A549 (cell line): ENCODE results near the gene ROBO1. TPM values are rescaled to one million over a fixed set of nuclear protein-coding genes. Genes with fewer than 3 reads are reported as not detected.

Experiments
- ATAC-seq, 2 experiments: fragments of 200-7000 bp in 1 of 2; fragments of >200 bp in 1 of 2; cut with Nextera tagmentation in 1 of 2; cut with Tn5 transposase in 1 of 2; 3 replicates each; pipeline versions ENCODE4 v1.8.0 to v1.9.1; 2018 to 2020; ENCODE audit warnings: mild to moderate bottlenecking in 1 of 2, moderate library complexity in 1 of 2
- CTCF ChIA-PET: fragments of 300-600 bp; sonication (Branson Sonifier 250); formaldehyde crosslinking; extraction: SDS; loops from one replicate; lab custom pipeline; 2021; ENCODE audit warnings: antibody characterized with exemption, inconsistent platforms; lab: Yijun Ruan, JAX
- POLR2A ChIA-PET: fragments of 350-600 bp; formaldehyde crosslinking; extraction: SDS; loops from one replicate; lab custom pipeline; 2021; ENCODE audit warnings: antibody characterized with exemption, inconsistent platforms; lab: Yijun Ruan, JAX
- DNase-seq, 2 experiments: peaks; one replicate each; pipeline versions ENCODE4 v3.0.0 to v3.0.0-alpha.2; 2011 to 2016; ENCODE audit warnings: low read depth in 1 of 2, low spot score in 1 of 2
- FAIRE-seq: peaks from 2 replicates; lab custom pipeline; 2011; peaks lifted over from hg19 to GRCh38; lab: Jason Lieb, UNC
- H3K27ac ChIP-seq, 2 experiments: fragments of >200 bp; sonication (Bioruptor Twin); formaldehyde crosslinking; 3 replicates each; pipeline ENCODE4 v1.5.1; 2016 to 2017
- H3K4me1 ChIP-seq: fragments of >200 bp; sonication (Bioruptor Twin); formaldehyde crosslinking; 3 replicates; pipeline ENCODE4 v1.6.1; 2016
- H3K4me2 ChIP-seq: fragments of >200 bp; sonication (Bioruptor Twin); formaldehyde crosslinking; 3 replicates; pipeline ENCODE4 v1.6.1; 2016
- H3K4me3 ChIP-seq: fragments of >200 bp; sonication (Bioruptor Twin); formaldehyde crosslinking; 3 replicates; pipeline ENCODE4 v1.5.1; 2016
- H3K9me3 ChIP-seq: fragments of >200 bp; sonication (Bioruptor Twin); formaldehyde crosslinking; 3 replicates; pipeline ENCODE4 v1.6.1; 2016
- CHD4 ChIP-seq: fragments of 200-600 bp; sonication (generic); IDR thresholded peaks from 2 replicates; pipeline ENCODE4 v1.6.1; 2016; ENCODE audit warnings: antibody characterized with exemption, mild to moderate bottlenecking, borderline replicate concordance
- CTCF ChIP-seq: fragments of >200 bp; sonication (Bioruptor Twin); formaldehyde crosslinking; IDR thresholded peaks from 3 replicates; pipeline ENCODE4 v1.5.1; 2016
- GATA3 ChIP-seq: IDR thresholded peaks from 2 replicates; pipeline ENCODE4 v1.6.1; 2012; ENCODE audit warnings: borderline replicate concordance
- HDAC2 ChIP-seq: fragments of 200-600 bp; sonication (generic); IDR thresholded peaks from 2 replicates; pipeline ENCODE4 v1.6.1; 2016
- HMGXB4 ChIP-seq: fragments of 250-450 bp; sonication (Bioruptor Pico); IDR thresholded peaks from 2 replicates; pipeline ENCODE4 v1.5.0; 2021; ENCODE audit warnings: mild to moderate bottlenecking, moderate library complexity, borderline replicate concordance
- HOXB13 ChIP-seq: fragments of 250-450 bp; sonication (Bioruptor Pico); IDR thresholded peaks from 2 replicates; pipeline ENCODE4 v1.5.0; 2020; ENCODE audit warnings: low read depth, mild to moderate bottlenecking, moderate library complexity
- MAFK ChIP-seq: fragments of 450-650 bp; IDR thresholded peaks from 2 replicates; pipeline ENCODE4 v1.6.1; 2014; ENCODE audit not compliant: partially characterized antibody
- MAX ChIP-seq: IDR thresholded peaks from 2 replicates; pipeline ENCODE4 v1.6.1; 2012
- NFE2L2 ChIP-seq: fragments of 150-350 bp; conservative IDR thresholded peaks from 2 replicates; pipeline ENCODE4 v1.6.1; 2014; ENCODE audit warnings: low read length
- NPAS2 ChIP-seq: fragments of 250-450 bp; sonication (Bioruptor Pico); IDR thresholded peaks from 2 replicates; pipeline ENCODE4 v1.8.0; 2022; ENCODE audit warnings: mild to moderate bottlenecking, moderate library complexity, borderline replicate concordance
- RAD21 ChIP-seq, 2 experiments: fragments of >200 bp in 1 of 2; sonication (Bioruptor Twin) in 1 of 2; formaldehyde crosslinking in 1 of 2; IDR thresholded peaks in 1 of 2; conservative IDR thresholded peaks in 1 of 2; 2 replicates in 1 of 2; 3 replicates in 1 of 2; pipeline ENCODE4 v1.6.1; 2012 to 2018; ENCODE audit warnings: inconsistent platforms in 1 of 2
- RCOR1 ChIP-seq: fragments of 150-350 bp; IDR thresholded peaks from 2 replicates; pipeline ENCODE4 v1.6.1; 2014; ENCODE audit warnings: antibody characterized with exemption, low read length, low read depth
- REST ChIP-seq: fragments of 200-600 bp; sonication (generic); IDR thresholded peaks from 2 replicates; pipeline ENCODE4 v1.6.1; 2016; ENCODE audit warnings: antibody characterized with exemption, mild to moderate bottlenecking, moderate library complexity
- RNF2 ChIP-seq: fragments of 200-600 bp; sonication (generic); IDR thresholded peaks from 2 replicates; pipeline ENCODE4 v1.6.1; 2016; ENCODE audit warnings: low read depth, mild to moderate bottlenecking, antibody characterized with exemption, moderate library complexity, borderline replicate concordance
- TFCP2L1 ChIP-seq: fragments of 250-450 bp; sonication (Bioruptor Pico); IDR thresholded peaks from 2 replicates; pipeline ENCODE4 v1.5.0; 2021; ENCODE audit warnings: mild to moderate bottlenecking
- USF2 ChIP-seq: fragments of 450-650 bp; IDR thresholded peaks from 2 replicates; pipeline ENCODE4 v1.6.1; 2014; ENCODE audit warnings: antibody characterized with exemption
- ZC3H11A ChIP-seq: fragments of 450-650 bp; IDR thresholded peaks from 2 replicates; pipeline ENCODE4 v1.6.1; 2014; ENCODE audit warnings: antibody characterized with exemption, mild to moderate bottlenecking
- WGBS: methylation state at CpG from one replicate; pipeline ENCODE4 v1.1.6; 2017; ENCODE audit errors: missing lambda C conversion rate; 5-methylcytosine and 5-hydroxymethylcytosine counted together
- polyA plus RNA-seq, 4 experiments: library from polyadenylated mRNA; depleted of rRNA in 3 of 4; stranded (reverse); fragments of >200 nt; fragmentation: RNase III in 1 of 4; extraction: RNeasy Plus Mini Kit Qiagen cat#74134 plus additional on column Dnase treatment in 1 of 4; gene quantifications; 2 replicates in 3 of 4; 3 replicates in 1 of 4; pipeline ENCODE4 v1.2.3, GENCODE V29; 2011 to 2017

The ROBO1 gene
- polyA plus RNA-seq, 2 of the 4 experiments (the other 2 are of a cell fraction), result 25.3 to 35.6 TPM

GRCh38 chr3:79040091-79040490 is 727.7 kb downstream of the ROBO1 start:
- Histone ChIP-seq H3K4me3 (no peak overlapping the region), H3K4me1 (0 out of 3 replicates have a peak, but pooled peaks cover 5% of the 10 kb centered on the region), H3K9me3 (no peaks in the 10 kb centered on the region), H3K4me2 (peak overlapping the region; percentile 53; the same call in 2 of the 3 replicates), H3K27ac (no peak overlapping the region)
- CTCF ChIA-PET, result interaction anchor here (0.8 to 1.9 kb wide), 2 partner anchors 20 to 46 kb away, joined by 3 to 4 read pairs; no protein-coding TSS in a partner anchor
- ATAC-seq, result no peak
- TF ChIP-seq CHD4 (no peak), RNF2 (peak; percentile 27; the same call in 1 of the 2 replicates), MAFK (peak; percentile 72), NPAS2 (CRISPR knock-in tag) (no peak)
- no peak for DNase-seq
- WGBS, result 53% methylated on average over 6 of the region's 6 CpGs
- no peak for FAIRE-seq
- POLR2A ChIA-PET, result interaction anchor here (1.5 kb wide), 1 partner anchor 21 kb away, joined by 7 read pairs; no protein-coding TSS in a partner anchor

- H3K4me1 ChIP-seq, result 0 out of 3 replicates have a peak, but pooled peaks cover 5% of the 10 kb centered on the region
- no peak overlapping the region for H3K27ac ChIP-seq
- no peak for TF ChIP-seq HDAC2
- TF ChIP-seq REST, result no peak
- no peak for TF ChIP-seq ZC3H11A
- TF ChIP-seq USF2, result no peak
- no peak for TF ChIP-seq MAFK
- TF ChIP-seq MAX, result no peak
- no peak for TF ChIP-seq GATA3
- TF ChIP-seq RCOR1, result no peak
- no peak for TF ChIP-seq CTCF
- no peak for TF ChIP-seq HMGXB4 (CRISPR knock-in tag)
- TF ChIP-seq RAD21 (conservative IDR thresholded peaks at IDR 0.05 in 1 of 2, IDR thresholded peaks at IDR 0.05 in 1 of 2), result no peak
- no peak for TF ChIP-seq TFCP2L1 (CRISPR knock-in tag)
- no peak for TF ChIP-seq HOXB13
- no peak for TF ChIP-seq NFE2L2
- 47% methylated on average over 6 of the region's 6 CpGs for WGBS
- POLR2A ChIA-PET, result interaction anchor here (1.5 kb wide), 1 partner anchor 20 kb away, joined by 7 read pairs; no protein-coding TSS in a partner anchor
- no peak for ATAC-seq
- DNase-seq, result no peak
- H3K4me3 ChIP-seq, result no peak overlapping the region
- no peak overlapping the region for H3K4me2 ChIP-seq
- FAIRE-seq, result no peak
- CTCF ChIA-PET, result interaction anchor here (0.7 kb wide), 1 partner anchor 37 kb away, joined by 3 read pairs; no protein-coding TSS in a partner anchor
- H3K9me3 ChIP-seq, result no peaks in the 10 kb centered on the region
Observed at GRCh38 chr3:79039192-79039591, 728.6 kb downstream of the ROBO1 start.
